CD1c-positive myeloid dendritic cell (primary cell): ENCODE results near the gene OTOG.

Experiments
- DNase-seq: peaks from one replicate; pipeline ENCODE4 v3.0.0-alpha.2; 2016; ENCODE audit errors: extremely low spot score

OTOG gene

DNA sequence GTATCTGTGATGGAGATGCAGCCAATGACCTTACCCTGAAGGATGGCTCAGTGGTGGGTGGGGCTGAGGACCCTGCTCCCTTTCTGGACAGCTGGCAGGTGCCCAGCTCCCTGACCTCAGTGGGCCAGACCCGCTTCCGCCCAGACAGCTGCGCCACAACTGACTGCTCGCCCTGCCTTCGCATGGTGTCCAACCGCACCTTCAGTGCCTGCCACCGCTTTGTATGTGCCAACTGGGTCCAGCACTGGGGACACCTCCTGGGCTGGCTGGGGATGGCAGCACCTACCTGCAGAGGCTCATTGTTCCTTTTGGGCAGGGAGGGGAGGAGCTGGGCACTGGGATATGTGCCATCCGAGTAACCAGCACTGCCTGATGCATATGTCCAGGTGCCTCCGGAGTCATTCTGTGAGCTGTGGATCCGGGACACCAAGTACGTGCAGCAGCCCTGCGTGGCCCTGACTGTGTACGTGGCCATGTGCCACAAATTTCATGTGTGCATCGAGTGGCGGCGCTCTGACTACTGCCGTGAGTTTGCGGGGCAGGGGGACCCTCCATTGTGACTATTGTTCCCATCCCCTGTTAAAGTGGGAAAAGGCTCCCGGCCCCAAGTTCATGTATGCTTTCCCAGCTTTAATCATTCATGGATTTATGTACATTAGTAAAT is 84.8 kb downstream of the OTOG start:
- DNase-seq, result no peak

DNA sequence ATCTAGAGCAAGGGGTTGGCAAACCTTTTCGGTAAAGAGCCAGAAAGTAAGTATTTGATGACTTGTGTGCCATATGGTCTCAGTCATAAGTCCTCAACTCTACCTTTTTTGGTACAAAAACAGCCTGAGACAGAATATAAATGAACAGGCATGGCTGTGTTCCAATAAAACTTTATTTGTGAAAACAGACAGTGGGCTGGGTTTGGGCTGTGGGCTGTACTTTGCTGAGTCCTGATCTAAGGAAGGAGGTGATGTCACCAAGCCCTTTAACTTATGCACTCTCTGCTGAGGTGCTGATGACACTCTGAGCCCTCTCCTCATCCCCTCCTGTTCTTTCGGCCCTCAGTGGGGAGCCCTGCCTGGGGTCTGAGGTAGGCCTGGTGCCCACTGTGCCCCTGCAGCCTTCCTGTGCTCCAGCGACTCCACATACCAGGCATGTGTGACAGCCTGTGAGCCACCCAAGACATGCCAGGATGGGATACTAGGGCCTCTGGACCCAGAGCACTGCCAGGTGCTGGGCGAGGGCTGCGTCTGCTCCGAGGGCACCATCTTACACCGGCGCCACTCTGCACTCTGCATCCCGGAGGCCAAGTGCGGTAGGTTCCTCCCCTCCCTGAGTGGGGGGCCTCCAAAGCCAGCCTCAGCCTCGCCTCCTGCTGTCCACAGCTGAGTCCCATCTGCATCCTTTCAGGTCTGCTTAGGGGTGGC is 86.4 kb downstream of the OTOG start:
- DNase-seq, result no peak

DNA sequence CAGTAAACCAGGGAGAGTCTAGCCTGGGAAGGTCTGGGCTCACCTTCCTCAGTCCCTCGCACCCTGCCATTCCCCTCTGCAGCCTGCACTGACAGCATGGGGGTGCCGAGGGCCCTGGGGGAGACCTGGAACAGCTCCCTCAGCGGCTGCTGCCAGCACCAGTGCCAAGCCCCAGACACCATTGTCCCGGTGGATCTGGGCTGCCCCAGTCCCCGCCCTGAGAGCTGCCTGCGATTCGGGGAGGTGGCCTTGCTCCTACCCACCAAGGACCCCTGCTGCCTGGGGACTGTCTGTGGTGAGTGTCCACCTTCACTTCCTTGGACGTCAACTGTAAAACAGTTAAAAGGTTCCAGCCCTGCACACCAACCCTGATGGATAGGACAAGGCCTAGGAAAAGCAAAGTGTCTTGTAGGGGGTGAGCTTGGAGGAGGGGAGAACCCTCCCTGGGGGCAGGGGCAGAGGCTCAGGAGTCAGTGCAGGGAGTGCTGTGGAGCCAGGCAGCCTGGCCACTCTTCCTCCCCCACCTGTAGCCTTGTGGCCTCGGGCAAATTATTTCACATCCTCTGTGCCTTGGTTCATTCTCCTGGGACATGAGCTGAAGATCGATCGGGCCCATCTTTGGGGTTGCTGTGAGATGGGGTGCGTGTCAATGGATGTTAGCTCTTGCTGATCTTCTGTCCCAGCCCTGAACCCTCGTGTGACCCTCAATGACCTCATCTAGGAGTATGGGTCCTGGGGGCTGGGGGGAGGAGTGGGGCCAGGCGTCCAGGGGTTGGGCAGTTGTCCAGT is 87.1 kb downstream of the OTOG start:
- DNase-seq, result no peak

DNA sequence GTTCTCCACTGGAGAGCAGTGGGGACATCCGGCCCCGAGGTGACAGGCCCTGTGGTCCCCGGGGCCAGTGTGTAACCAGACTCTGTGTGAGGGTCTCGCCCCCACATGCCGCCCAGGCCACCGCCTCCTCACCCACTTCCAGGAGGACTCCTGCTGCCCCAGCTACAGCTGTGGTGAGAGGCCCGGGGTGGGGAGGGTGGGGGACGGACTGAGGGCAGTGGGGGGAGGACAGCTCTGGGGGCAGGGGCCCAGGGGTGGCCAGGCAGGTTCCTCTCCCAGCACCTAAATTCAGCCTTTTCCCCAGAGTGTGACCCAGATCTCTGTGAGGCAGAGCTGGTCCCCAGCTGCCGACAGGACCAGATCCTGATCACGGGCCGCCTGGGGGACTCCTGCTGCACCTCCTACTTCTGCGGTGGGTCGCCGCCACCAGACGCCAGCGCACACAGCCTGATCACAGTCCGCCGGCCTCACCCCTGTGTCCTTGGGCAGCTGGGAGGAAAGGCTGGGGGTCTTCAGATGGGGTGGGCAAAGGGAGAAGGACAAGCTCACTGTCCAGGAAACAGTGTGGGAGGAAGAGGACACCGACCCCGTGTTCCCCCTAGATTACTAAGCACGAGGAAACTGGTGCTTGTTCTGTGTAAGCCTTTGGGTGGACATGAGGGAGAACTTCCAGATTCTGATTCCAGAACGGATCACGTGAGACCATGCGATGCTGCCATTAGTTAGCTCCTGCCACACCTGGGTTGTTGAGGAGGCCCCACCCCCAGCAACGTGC is 87.9 kb downstream of the OTOG start:
- no peak for DNase-seq

DNA sequence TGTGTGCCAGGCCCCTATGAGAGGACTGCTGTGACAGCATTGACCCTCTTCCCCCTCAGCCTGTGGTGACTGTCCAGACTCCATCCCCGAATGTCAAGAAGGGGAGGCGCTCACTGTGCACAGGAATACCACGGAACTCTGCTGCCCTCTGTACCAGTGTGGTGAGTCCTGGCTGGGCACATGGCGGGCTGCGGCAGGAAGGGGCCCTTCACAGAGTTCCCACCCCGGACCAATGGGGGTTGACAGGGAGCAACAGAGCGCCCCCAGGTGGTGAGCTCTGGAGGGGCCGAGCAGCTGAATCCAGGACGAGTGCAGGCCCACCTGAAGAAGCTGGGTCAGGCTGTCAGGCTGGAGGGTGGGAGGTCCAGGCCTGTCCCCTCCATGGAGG is 88.5 kb downstream of the OTOG start:
- no peak for DNase-seq

DNA sequence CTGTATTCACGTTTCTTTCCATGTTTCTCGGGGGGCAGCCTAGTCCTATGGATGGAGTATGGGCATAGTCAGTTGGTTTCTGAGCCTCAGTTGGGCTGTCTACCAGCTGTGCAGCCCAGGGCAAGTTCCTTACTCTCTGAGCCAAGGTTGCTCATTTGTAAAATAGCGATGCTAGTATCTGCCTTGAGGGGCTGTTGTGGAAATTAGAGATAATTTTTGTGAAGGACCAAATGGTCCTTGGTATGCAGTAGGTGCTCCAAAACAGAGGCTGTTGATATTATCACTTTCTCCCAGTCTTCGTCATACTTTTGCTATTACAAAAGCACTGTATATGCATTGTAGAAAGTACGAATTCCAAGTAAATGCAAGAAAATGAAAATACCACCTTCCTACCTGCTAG is 89.7 kb downstream of the OTOG start:
- no peak for DNase-seq

DNA sequence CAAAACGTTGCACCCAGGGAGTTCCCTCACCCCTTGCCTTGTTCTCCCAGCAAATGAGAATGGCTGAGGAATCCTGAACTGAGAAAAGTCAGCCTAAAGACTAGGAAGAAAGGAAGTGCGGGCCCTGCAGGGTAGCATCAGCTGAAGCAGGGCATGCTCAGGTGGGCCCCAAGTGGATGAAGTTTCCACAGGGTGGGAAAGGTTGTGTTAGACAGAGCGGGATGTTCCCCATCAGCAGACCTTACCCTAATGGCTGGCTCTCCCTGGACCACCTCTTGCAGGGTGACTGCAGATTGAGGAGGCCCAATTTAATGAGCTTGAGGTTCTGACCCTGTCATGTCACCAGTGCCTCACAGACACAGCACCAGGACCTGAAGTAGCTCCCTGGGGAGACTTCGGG is 90.8 kb downstream of the OTOG start:
- DNase-seq, result no peak

DNA sequence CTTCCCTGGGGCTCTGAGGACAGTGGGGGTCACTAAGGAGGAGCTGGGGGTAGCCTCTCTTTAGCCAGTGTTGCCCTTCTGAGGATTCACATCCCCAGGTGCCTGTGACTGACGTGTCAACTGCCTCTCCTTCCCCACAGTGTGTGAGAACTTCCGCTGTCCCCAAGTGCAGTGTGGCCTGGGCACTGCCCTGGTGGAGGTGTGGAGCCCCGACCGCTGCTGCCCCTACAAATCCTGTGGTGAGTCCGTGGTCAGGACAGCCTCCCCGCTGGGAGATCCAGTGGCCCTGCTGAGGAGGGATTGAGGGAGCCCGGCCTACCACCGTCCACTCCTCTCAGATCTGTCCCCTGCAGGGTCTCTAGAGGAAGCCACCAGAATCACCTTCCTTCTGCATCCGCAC is 91.3 kb downstream of the OTOG start:
- no peak for DNase-seq

DNA sequence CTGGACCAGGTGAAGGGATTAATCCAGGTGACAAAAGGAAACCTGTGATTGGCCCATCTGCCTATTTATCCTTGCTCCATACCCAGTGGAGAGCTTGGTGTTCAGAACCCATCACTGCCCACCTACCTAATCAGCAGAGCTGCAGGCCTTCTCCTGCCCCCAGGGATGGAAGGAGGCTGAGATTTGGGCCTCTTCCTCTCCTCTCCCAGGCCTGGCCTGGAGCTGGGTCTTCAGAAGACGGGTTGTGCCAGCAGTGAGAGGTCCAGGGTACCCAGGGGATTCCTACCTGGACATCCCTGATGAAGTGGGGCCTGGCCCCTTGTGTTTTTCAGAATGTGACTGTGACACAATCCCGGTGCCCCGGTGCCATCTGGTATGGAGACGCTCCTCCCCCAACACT is 92.0 kb downstream of the OTOG start:
- DNase-seq, result no peak

DNA sequence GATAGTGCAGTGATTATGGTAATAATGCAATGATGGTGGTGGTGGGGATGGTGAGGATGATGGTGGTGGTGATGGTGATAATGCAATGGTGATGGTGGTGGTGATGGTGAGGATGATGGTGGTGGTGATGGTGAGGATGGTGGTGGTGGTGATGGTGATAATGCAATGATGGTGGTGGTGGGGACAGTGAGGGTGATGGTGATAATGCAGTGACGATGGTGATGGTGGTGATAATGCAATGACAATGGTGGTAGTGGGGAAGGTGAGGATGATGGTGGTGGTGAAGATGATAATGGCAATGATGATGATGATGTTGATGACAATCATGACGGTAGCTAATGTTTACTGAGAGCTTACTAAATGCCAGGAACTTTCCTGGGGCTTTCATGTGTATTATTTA is 92.7 kb downstream of the OTOG start:
- DNase-seq, result no peak

DNA sequence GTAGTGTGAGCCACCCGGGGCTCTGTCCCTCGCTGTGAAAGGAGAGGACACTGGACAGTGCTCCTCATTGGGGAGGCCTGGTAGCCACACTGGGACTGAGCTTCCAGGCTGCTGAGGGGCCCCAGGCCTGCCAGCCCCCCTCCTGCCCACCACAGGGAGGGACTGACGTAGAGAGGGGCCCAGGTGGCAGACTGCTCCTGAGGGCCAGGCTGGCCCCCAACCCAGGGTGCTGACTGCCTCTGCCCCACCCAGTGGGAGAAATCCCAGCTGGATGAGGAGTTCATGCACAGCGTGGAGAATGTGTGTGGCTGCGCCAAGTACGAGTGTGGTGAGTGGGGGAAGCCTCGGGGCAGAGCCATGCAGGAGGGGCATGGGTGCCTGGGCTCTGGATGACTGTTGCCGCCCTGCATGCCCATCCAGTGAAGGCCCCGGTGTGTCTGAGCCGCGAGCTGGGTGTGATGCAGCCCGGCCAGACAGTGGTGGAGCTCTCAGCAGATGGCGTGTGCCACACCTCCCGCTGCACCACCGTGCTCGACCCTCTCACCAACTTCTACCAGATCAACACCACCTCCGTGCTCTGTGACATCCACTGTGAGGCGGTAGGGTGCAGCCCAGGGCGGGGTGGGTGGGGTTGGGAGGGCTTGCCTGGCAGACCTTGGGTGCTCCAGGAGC is 93.6 kb downstream of the OTOG start:
- DNase-seq, result no peak

DNA sequence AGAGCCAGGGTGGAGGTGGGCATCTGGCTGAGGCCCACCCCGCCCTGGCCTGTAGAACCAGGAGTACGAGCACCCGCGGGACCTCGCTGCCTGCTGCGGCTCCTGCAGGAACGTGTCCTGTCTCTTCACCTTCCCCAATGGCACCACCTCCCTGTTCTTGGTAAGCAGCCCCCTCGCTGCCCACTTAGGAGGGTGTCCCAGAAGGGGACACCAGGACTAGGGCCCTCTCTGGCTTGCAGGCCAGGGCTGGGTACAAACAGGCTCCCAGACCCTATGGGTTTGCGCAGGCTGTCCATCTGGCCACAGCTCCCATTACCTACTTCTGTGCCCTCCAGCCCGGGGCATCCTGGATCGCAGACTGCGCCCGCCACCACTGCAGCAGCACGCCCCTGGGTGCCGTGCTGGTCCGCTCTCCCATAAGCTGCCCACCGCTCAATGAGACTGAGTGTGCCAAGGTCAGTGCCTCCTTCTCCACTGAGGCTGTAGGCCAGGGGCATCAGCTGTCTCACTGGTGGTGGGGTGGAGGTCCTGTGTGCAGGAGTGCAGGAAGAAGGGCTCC is 94.8 kb downstream of the OTOG start:
- DNase-seq, result no peak

DNA sequence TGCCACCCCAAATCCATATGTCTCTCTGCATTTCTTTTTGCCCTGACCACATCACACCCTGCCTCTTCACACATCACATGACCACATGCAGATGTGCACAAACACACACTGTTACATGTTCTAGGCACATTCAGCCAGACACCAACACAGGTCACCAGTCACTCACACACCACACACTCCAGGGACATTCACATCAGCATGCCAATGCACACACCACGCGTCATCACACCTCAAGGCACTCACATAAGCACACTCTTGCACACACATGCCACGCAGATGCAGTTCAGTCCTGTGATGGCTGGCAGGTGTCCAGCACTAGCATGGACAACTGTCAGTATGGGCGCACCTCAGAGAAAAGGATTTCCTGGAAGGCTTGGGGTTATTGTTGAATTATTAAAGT is 95.3 kb downstream of the OTOG start:
- no peak for DNase-seq

DNA sequence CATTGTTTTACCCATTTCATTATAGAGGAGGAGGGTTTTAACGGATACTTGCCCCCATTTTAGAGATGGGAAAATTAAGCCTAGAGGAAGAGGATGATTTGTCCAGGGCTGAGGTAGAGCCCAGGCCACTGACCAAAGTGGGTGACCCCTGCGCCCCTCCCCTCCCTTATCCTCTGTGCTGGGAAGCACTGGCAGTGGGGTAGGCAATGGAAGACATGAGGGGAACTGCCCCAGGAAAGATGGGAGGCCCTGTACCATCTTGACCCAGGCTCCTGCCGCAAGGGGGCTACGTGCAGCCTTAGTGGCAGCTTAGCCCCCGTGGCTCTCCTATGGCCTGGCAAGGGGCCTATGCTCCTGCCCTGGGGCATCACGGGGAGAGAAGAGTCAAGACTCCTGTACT is 95.9 kb downstream of the OTOG start:
- DNase-seq, result no peak

DNA sequence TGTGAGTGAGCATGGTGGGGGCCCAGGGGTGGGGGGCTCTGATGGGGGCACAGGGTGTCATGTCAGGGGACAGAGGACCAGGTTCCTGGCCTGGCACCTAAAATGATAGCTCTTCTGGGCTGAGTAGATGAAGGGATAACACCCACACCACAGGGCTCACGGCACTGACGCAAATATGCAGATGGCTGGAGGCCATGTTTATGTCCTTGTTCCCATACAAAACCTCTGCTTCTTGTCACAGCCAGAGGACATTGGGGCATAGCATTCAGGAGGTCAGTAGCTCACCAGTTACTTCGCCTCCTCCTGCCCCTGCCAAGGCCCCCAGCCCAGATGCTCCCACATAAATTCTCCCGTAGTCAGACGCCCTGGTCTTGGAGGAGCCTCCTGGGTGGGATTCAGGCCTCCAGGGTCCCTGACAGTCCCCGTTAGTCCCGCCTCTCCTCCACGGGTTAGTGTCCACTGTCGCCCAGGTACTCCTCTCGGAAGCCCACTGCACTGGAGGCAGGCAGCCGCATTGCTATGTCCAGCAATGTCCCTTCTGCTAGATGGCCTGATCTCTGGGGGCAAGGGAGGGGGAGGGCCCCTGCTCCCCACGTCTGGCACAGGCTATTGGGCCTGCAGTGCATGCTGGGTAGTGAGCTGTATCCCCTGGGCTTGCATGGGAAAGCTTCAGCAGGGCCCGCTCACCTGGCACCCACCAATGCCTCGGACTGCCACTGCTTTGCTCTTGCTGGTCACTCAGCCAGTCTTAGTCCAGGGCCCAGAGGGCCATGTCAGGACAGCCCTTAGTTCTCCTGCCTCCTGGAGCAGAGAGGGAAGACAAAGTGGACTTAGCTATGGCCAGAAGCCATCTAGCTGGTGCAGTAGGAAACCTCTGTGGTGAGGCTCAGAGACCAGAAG is 96.7 kb downstream of the OTOG start:
- DNase-seq, result no peak

DNA sequence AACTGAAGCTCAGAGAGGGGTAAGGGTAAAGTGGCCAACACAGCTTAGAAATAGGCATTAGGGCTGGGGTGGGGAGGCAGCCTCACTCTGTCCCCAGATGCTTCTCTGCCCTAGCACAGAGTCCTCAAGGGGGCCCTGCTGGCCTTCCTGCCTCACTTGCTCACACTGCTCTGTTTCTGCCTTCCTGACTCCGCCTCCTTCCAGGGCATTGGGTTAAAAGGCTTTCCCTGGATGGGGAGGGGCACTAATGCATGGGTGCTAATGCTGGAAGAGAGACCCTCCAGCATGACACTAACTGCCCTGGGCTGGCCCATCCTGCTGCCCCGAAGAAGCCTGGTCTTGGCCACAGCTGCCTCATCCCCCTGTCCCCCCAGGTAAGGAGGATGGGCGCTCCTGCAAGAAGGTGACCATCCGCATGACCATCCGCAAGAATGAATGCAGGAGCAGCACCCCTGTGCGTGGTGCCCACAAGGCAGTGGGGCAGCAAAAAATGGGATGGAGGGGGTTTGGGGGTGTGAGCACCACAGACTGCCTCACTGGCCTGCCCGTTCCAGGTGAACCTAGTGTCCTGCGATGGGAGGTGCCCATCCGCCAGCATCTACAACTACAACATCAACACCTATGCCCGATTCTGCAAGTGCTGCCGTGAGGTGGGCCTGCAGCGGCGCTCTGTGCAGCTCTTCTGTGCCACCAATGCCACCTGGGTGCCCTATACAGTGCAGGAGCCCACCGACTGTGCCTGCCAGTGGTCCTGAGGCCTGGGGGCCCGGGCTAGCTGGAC is 98.3 kb downstream of the OTOG start:
- DNase-seq, result no peak

DNA sequence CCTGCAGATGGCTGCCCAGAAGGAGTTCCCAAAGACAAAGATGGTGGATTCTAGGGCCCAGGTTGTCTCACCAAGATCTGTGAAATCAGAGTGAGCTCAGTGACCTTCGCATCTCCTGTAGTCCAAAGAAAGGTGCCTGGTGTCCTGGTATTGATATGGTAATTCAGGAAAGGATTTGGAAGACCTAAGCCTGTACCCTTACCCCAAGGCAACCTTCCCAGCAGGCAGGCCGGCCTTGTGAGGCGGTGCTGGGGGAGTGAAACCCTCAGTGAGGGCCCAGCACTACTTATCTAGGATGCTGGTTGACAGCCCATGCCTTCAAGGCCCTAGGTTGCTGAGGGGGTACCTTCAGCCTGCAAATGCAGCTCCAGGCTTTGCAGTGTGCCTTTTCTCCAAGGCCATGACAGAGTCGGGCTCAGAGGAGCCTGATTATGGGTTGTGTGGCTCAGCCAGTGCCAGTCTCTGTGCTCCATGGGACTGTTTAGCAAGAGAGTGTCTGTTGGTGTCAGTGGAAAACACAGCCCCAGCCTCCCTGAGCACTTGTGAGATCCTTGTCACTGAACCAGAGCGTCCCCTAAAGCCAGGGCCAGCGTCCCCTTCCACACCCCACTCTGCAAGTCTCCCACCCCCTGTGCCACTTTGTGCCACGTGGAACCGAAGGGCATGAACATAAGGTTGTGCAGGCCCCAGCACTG is 99.5 kb downstream of the OTOG start:
- no peak for DNase-seq

DNA sequence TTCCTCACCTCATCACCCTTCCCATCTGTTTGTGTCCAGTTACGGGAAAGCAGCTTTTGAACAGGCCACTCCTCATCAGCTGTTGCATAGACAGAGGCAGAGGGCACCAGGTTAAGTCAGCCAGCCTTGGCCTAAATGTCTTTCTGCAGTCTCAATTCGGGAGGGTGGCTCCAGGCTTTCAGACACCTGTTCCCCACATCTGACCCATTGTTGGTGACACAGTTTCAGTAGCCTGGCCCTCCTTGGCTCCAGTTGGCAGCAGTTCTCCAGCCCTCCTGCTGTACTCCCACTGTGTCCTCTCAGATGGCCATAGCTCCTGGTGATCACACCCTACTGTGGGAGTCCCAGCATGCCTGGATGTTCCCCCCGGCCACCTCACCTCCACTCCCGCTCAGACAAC is 101.5 kb downstream of the OTOG start:
- no peak for DNase-seq

DNA sequence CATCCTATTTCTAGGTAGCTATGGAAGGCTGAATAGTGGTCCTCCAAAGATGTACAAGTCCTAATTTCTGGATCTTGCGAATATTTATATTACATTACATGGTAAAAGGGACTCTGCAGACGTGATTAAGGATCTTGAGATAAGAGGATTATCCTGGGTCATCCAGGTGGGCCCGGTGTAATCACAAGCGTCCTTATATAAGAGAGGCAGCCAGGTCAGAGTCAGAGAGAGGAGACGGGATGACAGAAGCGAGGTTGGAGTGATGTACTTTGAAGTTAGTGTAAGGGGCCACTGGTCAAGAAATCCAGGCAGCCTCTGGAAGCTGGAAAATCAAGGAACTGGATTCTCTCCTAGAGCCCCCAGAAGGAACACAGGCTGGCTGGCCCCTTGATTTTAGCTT is 102.2 kb downstream of the OTOG start:
- DNase-seq, result no peak
